Fibroblast of lung (primary cell): Measurements from ENCODE around the gene TPP2. TPM values are rescaled to one million over a fixed set of nuclear protein-coding genes. Genes with fewer than 3 reads are reported as not detected.

Experiments
- DNase-seq, 2 donors: peaks; one replicate each; pipeline versions ENCODE4 v3.0.0 to v3.0.0-alpha.2; 2010; ENCODE audit warnings: low read depth in 2 of 2
- H2AFZ ChIP-seq: 2 replicates; pipeline ENCODE4 v1.5.1; 2012; ENCODE audit warnings: low read length, control low read depth, inconsistent platforms
- H3K27ac ChIP-seq: 2 replicates; pipeline ENCODE4 v1.5.1; 2011; ENCODE audit warnings: low read length, control low read depth; ENCODE audit not compliant: insufficient read depth
- H3K27me3 ChIP-seq: 2 replicates; pipeline ENCODE4 v1.5.1; 2011; ENCODE audit warnings: mild to moderate bottlenecking, low read length; ENCODE audit not compliant: control insufficient read depth, insufficient read depth
- H3K36me3 ChIP-seq: 2 replicates; pipeline ENCODE4 v1.5.1; 2011; ENCODE audit warnings: low read length; ENCODE audit not compliant: control insufficient read depth, insufficient read depth
- H3K4me1 ChIP-seq: 2 replicates; pipeline ENCODE4 v1.5.1; 2011; ENCODE audit warnings: low read length; ENCODE audit not compliant: control insufficient read depth, insufficient read depth; ENCODE audit errors: extremely low read depth
- H3K4me2 ChIP-seq: 2 replicates; pipeline ENCODE4 v1.5.1; 2011; ENCODE audit warnings: low read length, control low read depth; ENCODE audit not compliant: insufficient read depth; ENCODE audit errors: extremely low read depth
- H3K4me3 ChIP-seq, 4 experiments: fragments of 200-600 bp in 1 of 4; sonication (generic) in 1 of 4; replicated peaks in 1 of 4; 2 replicates each; pipeline ENCODE4 v1.5.1; 2011 to 2016; ENCODE audit warnings: low read length in 4 of 4, low read depth in 3 of 4, mild to moderate bottlenecking in 3 of 4, control low read depth in 2 of 4, inconsistent platforms in 1 of 4, mixed read lengths in 1 of 4; ENCODE audit not compliant: insufficient read depth in 1 of 4; ENCODE audit errors: control extremely low read depth in 1 of 4
- H3K79me2 ChIP-seq: 2 replicates; pipeline ENCODE4 v1.5.1; 2012; ENCODE audit warnings: mild to moderate bottlenecking, low read length, inconsistent platforms; ENCODE audit not compliant: control insufficient read depth, insufficient read depth
- H3K9ac ChIP-seq: 2 replicates; pipeline ENCODE4 v1.5.1; 2011; ENCODE audit warnings: mild to moderate bottlenecking, low read length, control low read depth; ENCODE audit not compliant: insufficient read depth
- H3K9me3 ChIP-seq: 2 replicates; pipeline ENCODE4 v1.5.1; 2012; ENCODE audit warnings: low read depth, low read length; ENCODE audit not compliant: control insufficient read depth, insufficient read depth
- H4K20me1 ChIP-seq: 2 replicates; pipeline ENCODE4 v1.5.1; 2011; ENCODE audit warnings: low read length; ENCODE audit not compliant: control insufficient read depth, insufficient read depth; ENCODE audit errors: extremely low read depth
- EZH2 ChIP-seq: IDR thresholded peaks from 2 replicates; pipeline ENCODE4 v1.5.1; 2012; ENCODE audit warnings: low read length, control low read depth, mild to moderate bottlenecking; ENCODE audit errors: missing control alignments
- polyA plus RNA-seq, 2 donors: library from polyadenylated mRNA; depleted of rRNA in 1 of 2; stranded (reverse) in 1 of 2; unstranded in 1 of 2; fragments of >200 nt; gene quantifications; 2 replicates each; pipeline ENCODE4 v1.2.1, GENCODE V29; 2011 to 2012; ENCODE audit warnings: missing spikeins in 1 of 2
- total RNA-seq: library from RNA; depleted of rRNA; stranded (reverse); fragments of >200 nt; gene quantifications from 2 replicates; pipeline ENCODE4 v1.2.1, GENCODE V29; 2014
- TF ChIP-seq, protein P1 (sequence below), 2 donors: IDR thresholded peaks in 1 of 2; conservative IDR thresholded peaks in 1 of 2; 1 replicate in 1 of 2; 2 replicates in 1 of 2; pipeline ENCODE4 v1.5.1; 2011 to 2012; ENCODE audit warnings: low read length in 2 of 2, control low read depth in 1 of 2, inconsistent platforms in 1 of 2, low read depth in 1 of 2, mild to moderate bottlenecking in 1 of 2

Gene TPP2
- total and polyA plus RNA-seq, 2 donors (not counting 1 experiment from before 2014, with no cell fraction given): 45.0 to 60.3 TPM

DNA sequence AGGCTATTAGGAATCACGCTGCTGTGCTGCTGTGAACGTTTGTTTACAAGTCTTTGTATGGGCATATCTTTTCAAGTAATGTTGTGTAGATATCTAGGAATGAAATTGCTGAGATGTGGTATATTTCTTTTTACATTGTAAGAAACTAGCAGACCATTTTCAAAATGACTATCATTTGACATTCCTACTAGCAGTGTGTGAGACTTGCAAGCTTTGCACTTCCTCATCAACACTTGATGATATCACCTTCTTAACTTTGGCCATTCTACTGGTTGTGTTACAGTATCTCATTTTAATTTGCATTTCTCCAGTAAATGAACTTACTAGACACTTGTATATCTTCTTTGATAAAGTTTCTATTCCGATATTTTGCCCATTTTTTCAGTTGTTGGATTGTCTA is 85.9 kb downstream of the TPP2 start:
- H4K20me1 ChIP-seq: no peaks in the 10 kb centered on the region
- no peaks in the 10 kb centered on the region for H3K9me3 ChIP-seq
- H3K9ac ChIP-seq: no peak overlapping the region
- no peaks in the 10 kb centered on the region for H3K36me3 ChIP-seq
- H2AFZ ChIP-seq: no peak overlapping the region
- peak in 1 of 2 donors; percentile 12 for DNase-seq
- H3K4me3 ChIP-seq: no peak overlapping the region
- H3K4me1 ChIP-seq: no peaks in the 10 kb centered on the region
- H3K27ac ChIP-seq: no peak overlapping the region
- H3K79me2 ChIP-seq: no peaks in the 10 kb centered on the region
- no peak overlapping the region for H3K4me2 ChIP-seq
- no peaks in the 10 kb centered on the region for H3K27me3 ChIP-seq
- no peak for TF ChIP-seq EZH2
- TF ChIP-seq, protein P1, sequence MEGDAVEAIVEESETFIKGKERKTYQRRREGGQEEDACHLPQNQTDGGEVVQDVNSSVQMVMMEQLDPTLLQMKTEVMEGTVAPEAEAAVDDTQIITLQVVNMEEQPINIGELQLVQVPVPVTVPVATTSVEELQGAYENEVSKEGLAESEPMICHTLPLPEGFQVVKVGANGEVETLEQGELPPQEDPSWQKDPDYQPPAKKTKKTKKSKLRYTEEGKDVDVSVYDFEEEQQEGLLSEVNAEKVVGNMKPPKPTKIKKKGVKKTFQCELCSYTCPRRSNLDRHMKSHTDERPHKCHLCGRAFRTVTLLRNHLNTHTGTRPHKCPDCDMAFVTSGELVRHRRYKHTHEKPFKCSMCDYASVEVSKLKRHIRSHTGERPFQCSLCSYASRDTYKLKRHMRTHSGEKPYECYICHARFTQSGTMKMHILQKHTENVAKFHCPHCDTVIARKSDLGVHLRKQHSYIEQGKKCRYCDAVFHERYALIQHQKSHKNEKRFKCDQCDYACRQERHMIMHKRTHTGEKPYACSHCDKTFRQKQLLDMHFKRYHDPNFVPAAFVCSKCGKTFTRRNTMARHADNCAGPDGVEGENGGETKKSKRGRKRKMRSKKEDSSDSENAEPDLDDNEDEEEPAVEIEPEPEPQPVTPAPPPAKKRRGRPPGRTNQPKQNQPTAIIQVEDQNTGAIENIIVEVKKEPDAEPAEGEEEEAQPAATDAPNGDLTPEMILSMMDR (conservative IDR thresholded peaks at IDR 0.05 in 1 of 2, IDR thresholded peaks at IDR 0.05 in 1 of 2; ENCODE audit: low read depth in 1 of 2, low read length in 2 of 2): no peak

DNA sequence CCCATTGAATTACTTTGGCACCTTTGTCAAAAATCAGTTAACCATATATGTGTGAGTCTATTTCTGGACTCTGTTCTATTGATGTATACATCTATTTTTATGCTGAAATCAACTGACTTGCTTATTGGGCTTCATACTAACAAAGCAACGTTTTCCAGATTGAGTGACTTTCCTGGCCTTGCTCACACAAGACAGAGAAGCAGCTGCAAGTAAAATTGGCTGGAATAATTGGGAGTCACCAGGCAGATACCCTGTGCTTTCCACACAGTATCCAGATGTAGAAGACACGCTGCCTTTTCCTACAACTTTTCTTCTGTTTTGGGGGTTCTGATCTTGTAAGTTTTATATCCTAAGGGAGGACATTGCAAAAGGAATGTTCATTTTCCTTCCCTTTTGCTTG is 86.9 kb downstream of the TPP2 start:
- TF ChIP-seq EZH2: no peak
- TF ChIP-seq, protein P1 (conservative IDR thresholded peaks at IDR 0.05 in 1 of 2, IDR thresholded peaks at IDR 0.05 in 1 of 2; ENCODE audit: low read depth in 1 of 2, low read length in 2 of 2): no peak

DNA sequence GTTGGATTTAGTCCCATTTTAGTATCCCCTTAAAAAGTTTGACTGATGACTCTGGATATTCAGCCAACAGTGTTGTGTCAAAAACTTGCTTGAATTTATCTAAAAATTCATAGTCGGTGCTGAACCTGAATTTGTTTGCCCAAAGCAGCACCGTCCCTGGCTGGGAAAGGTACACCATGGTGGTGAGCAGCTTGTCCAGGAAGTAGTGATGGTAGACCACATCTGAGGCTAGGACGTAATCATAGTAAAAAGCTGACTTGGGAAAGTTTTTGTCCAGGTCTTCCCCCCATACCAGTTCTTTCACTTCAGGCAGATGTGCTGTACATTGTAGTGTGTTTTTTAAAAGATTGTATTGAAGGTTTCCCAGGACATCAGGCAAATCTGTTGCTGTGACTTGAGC is 89.2 kb downstream of the TPP2 start:
- TF ChIP-seq EZH2: no peak
- TF ChIP-seq, protein P1 (conservative IDR thresholded peaks at IDR 0.05 in 1 of 2, IDR thresholded peaks at IDR 0.05 in 1 of 2; ENCODE audit: low read depth in 1 of 2, low read length in 2 of 2): no peak
- H3K9ac ChIP-seq: no peak overlapping the region
- no peak for DNase-seq

More for the DNA sequence above, 86.9 kb downstream of the TPP2 start:
- Histone ChIP-seq H3K9me3 (no peaks in the 10 kb centered on the region), H3K4me1 (no peaks in the 10 kb centered on the region), H4K20me1 (no peaks in the 10 kb centered on the region), H3K4me2 (no peak overlapping the region), H3K4me3 (no peak overlapping the region), H3K79me2 (no peaks in the 10 kb centered on the region), H3K27ac (no peak overlapping the region), H3K9ac (no peak overlapping the region), H2AFZ (no peak overlapping the region), H3K36me3 (no peaks in the 10 kb centered on the region), H3K27me3 (peaks cover 5% of the 10 kb centered on the region)
- no peak for DNase-seq

More for the DNA sequence above, 89.2 kb downstream of the TPP2 start:
- Histone ChIP-seq H3K79me2 (no peaks in the 10 kb centered on the region), H3K36me3 (no peaks in the 10 kb centered on the region), H3K4me3 (no peak overlapping the region), H3K4me1 (no peaks in the 10 kb centered on the region), H4K20me1 (no peaks in the 10 kb centered on the region), H3K9me3 (no peaks in the 10 kb centered on the region), H2AFZ (no peak overlapping the region), H3K4me2 (no peak overlapping the region), H3K27ac (no peak overlapping the region), H3K27me3 (peaks cover 9% of the 10 kb centered on the region)
